HepG2 (cell line): ENCODE measurements around the gene FAM174C. TPM values are rescaled to one million over a fixed set of nuclear protein-coding genes. Genes with fewer than 3 reads are reported as not detected.

ENCODE experiments used
- AFF4 ChIP-seq: sonication (generic); formaldehyde crosslinking; IDR thresholded peaks from 2 replicates; pipeline ENCODE4 v1.4.0; 2020; ENCODE audit warnings: missing genetic modification reagents
- ARID5B ChIP-seq: IDR thresholded peaks from 2 replicates; pipeline ENCODE4 v1.4.0; 2020; ENCODE audit warnings: mild to moderate bottlenecking, missing genetic modification reagents
- CREB1 ChIP-seq, 2 experiments: fragments of 450-650 bp in 1 of 2; IDR thresholded peaks; 2 replicates each; pipeline ENCODE4 v1.6.1; 2016 to 2017; ENCODE audit warnings: control low read depth in 1 of 2, mild to moderate bottlenecking in 1 of 2, missing compliant biosample characterization in 1 of 2, missing genetic modification characterization in 1 of 2
- DRAP1 ChIP-seq: IDR thresholded peaks from 2 replicates; pipeline ENCODE4 v1.6.1; 2016; ENCODE audit warnings: missing genetic modification reagents, missing compliant biosample characterization
- HMGXB3 ChIP-seq: sonication (generic); formaldehyde crosslinking; IDR thresholded peaks from 2 replicates; pipeline ENCODE4 v1.4.0; 2020; ENCODE audit warnings: missing genetic modification reagents, borderline replicate concordance
- IRF2 ChIP-seq: IDR thresholded peaks from 2 replicates; pipeline ENCODE4 v1.6.1; 2018; ENCODE audit warnings: missing genetic modification reagents, missing compliant biosample characterization
- KLF15 ChIP-seq: sonication (generic); formaldehyde crosslinking; IDR thresholded peaks from 2 replicates; pipeline ENCODE4 v1.8.1; 2023; ENCODE audit warnings: borderline replicate concordance, mild to moderate bottlenecking, inconsistent platforms, missing genetic modification reagents, mixed read lengths
- LCORL ChIP-seq, 2 experiments: fragments of 450-650 bp in 1 of 2; sonication (generic) in 1 of 2; formaldehyde crosslinking in 1 of 2; IDR thresholded peaks; 2 replicates each; pipeline versions ENCODE4 v1.5.0 to v1.6.1; 2017 to 2020; ENCODE audit warnings: antibody characterized with exemption in 1 of 2, missing genetic modification reagents in 1 of 2
- MLLT10 ChIP-seq: sonication (generic); formaldehyde crosslinking; IDR thresholded peaks from 2 replicates; pipeline ENCODE4 v1.4.0; 2020; ENCODE audit warnings: missing genetic modification reagents
- NFIB ChIP-seq: sonication (generic); formaldehyde crosslinking; IDR thresholded peaks from 2 replicates; pipeline ENCODE4 v1.9.0; 2021; ENCODE audit warnings: missing genetic modification reagents, mild to moderate bottlenecking, borderline replicate concordance
- NR2F6 ChIP-seq, 2 experiments: IDR thresholded peaks; 2 replicates each; pipeline ENCODE4 v1.6.1; 2016; ENCODE audit warnings: antibody characterized with exemption in 1 of 2, mild to moderate bottlenecking in 1 of 2
- RFX3 ChIP-seq: IDR thresholded peaks from 2 replicates; pipeline ENCODE4 v1.6.1; 2016; ENCODE audit warnings: missing biosample characterization, missing genetic modification reagents
- ZFYVE20 ChIP-seq: sonication (generic); formaldehyde crosslinking; IDR thresholded peaks from 2 replicates; pipeline ENCODE4 v1.8.0; 2023; ENCODE audit warnings: low read depth, mild to moderate bottlenecking, moderate library complexity, missing genetic modification reagents, borderline replicate concordance
- ZNF160 ChIP-seq: sonication (generic); formaldehyde crosslinking; IDR thresholded peaks from 2 replicates; pipeline ENCODE4 v1.8.0; 2022; ENCODE audit warnings: mild to moderate bottlenecking, inconsistent platforms, missing genetic modification reagents
- polyA plus RNA-seq, 8 experiments: library from polyadenylated mRNA; depleted of rRNA in 3 of 8; stranded (reverse) in 7 of 8; unstranded in 1 of 8; fragments of >200 nt; fragmentation: Illumina TruSeq in 4 of 8; extraction: Trizol in 4 of 8; gene quantifications; 2 replicates each; pipeline versions ENCODE4 v1.2.1 to v1.2.3, GENCODE V29; 2011 to 2016; ENCODE audit warnings: low read depth in 4 of 8, missing spikeins in 1 of 8, mixed read lengths in 1 of 8; ENCODE audit not compliant: insufficient read depth in 1 of 8
- total RNA-seq, 5 experiments: library from RNA; depleted of rRNA; stranded (reverse); fragments of >200 nt; fragmentation: Illumina TruSeq; extraction: Trizol; gene quantifications; 2 replicates each; pipeline ENCODE4 v1.2.3, GENCODE V29; 2016; ENCODE audit warnings: low read depth in 1 of 5

FAM174C gene
- total and polyA plus RNA-seq, 2 of the 13 experiments (the other 11 are each of a cell fraction or from before 2014, with no cell fraction given), result 19.5 to 31.3 TPM

GRCh38 chr19:1290703-1291651 is 15.6 kb downstream of the FAM174C start (continued):
- TF ChIP-seq HMGXB3 (no peak), LCORL (IDR thresholded peaks at IDR 0.05) (no peak), LCORL (CRISPR knock-in tag; IDR thresholded peaks at IDR 0.05) (peak; percentile 99), ARID5B (CRISPR knock-in tag) (peak; percentile 83), MLLT10 (CRISPR knock-in tag) (no peak), NFIB (CRISPR knock-in tag) (no peak), RFX3 (CRISPR knock-in tag) (no peak), CREB1 (IDR thresholded peaks at IDR 0.05) (0 out of 2 replicates have a peak, but pooled peaks have one; percentile 23), CREB1 (CRISPR knock-in tag; IDR thresholded peaks at IDR 0.05) (no peak), ZNF160 (CRISPR knock-in tag) (peak; percentile 79; the same call in 1 of the 2 replicates), KLF15 (CRISPR knock-in tag) (no peak), ZFYVE20 (CRISPR knock-in tag) (no peak), AFF4 (CRISPR knock-in tag) (no peak), DRAP1 (peak; percentile 72; the same call in 1 of the 2 replicates), IRF2 (peak; percentile 86), NR2F6 (IDR thresholded peaks at IDR 0.05) (peak; percentile 83), NR2F6 (CRISPR knock-in tag; IDR thresholded peaks at IDR 0.05) (peak; percentile 92)
